Psoas muscle (tissue), 8 donors: ENCODE data around the gene OXA1L. TPM values are rescaled to one million over a fixed set of nuclear protein-coding genes. Genes with fewer than 3 reads are reported as not detected.

Source experiments
- ATAC-seq, 4 donors: fragments of 200-7000 bp; cut with Tn5 transposase; one replicate each; pipeline ENCODE4 v1.9.1; 2020; ENCODE audit warnings: moderate library complexity in 3 of 4, mild to moderate bottlenecking in 2 of 4
- DNase-seq, 2 donors: peaks; one replicate each; pipeline ENCODE4 v3.0.0-alpha.2; 2020
- H3K27ac ChIP-seq: fragments of 200-600 bp; one replicate; pipeline ENCODE4 v1.8.0; 2022
- H3K27me3 ChIP-seq, 3 donors: fragments of 200-600 bp in 1 of 3; one replicate each; pipeline versions ENCODE4 v1.6.1 to v1.8.0; 2013 to 2022; ENCODE audit warnings: low read length in 2 of 3, mild to moderate bottlenecking in 2 of 3, moderate library complexity in 1 of 3; ENCODE audit not compliant: insufficient read depth in 3 of 3
- H3K36me3 ChIP-seq, 2 donors: fragments of 200-600 bp in 1 of 2; one replicate each; pipeline versions ENCODE4 v1.6.1 to v1.8.0; 2013 to 2022; ENCODE audit warnings: low read depth in 1 of 2, mild to moderate bottlenecking in 1 of 2, moderate library complexity in 1 of 2; ENCODE audit not compliant: insufficient read depth in 1 of 2
- H3K4me1 ChIP-seq: fragments of 200-600 bp; one replicate; pipeline ENCODE4 v1.8.0; 2022
- H3K4me3 ChIP-seq: fragments of 200-600 bp; one replicate; pipeline ENCODE4 v1.8.0; 2022; ENCODE audit warnings: mild to moderate bottlenecking
- H3K9me3 ChIP-seq: fragments of 200-600 bp; one replicate; pipeline ENCODE4 v1.8.0; 2022
- CTCF ChIP-seq: fragments of 200-600 bp; IDR thresholded peaks from one replicate; pipeline ENCODE4 v1.8.0; 2022; ENCODE audit warnings: antibody characterized with exemption
- WGBS, 3 donors: extraction: QIAGEN DNeasy Blood & Tissue Kit; methylation state at CpG; one replicate each; pipeline versions ENCODE4 v1.1.6 to v1.1.7; 2013; 5-methylcytosine and 5-hydroxymethylcytosine counted together
- intact Hi-C, 2 donors: fragments of 100-400 bp; cut with DNase I; formaldehyde crosslinking; loops; one replicate each; pipeline versions ENCODE4 v1.11.0 to v1.14.2; 2022
- polyA plus RNA-seq, 3 donors: library from polyadenylated mRNA; stranded (reverse); fragments of 200-250 nt; gene quantifications; one replicate each; pipeline ENCODE4 v1.2.3, GENCODE V29; 2013
- total RNA-seq, 4 donors: library from RNA; stranded (reverse); fragmentation: NEBNext Ultra II Directional in 2 of 4; extraction: Animal tissue kit (Norgen Biotek cat#: 25700) in 2 of 4; gene quantifications; one replicate each; pipeline versions ENCODE4 v1.2.1 to v1.2.4, GENCODE V29; 2021 to 2023
- donor health status: healthy with polysubstance abuse.
- donor health status: DM: no; HTN: no; CAD: no; lungs with moderate emphysema.
- donor health status: Bipolar disorder and iron deficiency.
- donor health status: healthy.
- donor health status: DM: yes; HTN: yes; CAD: no.
- donor health status: DM: no; HTN: no; CAD: no.
- donor health status: DM: no; HTN: no; CAD: no.
- donor health status: DM: yes; HTN: yes; CAD: no.

Gene OXA1L
- total and polyA plus RNA-seq, 7 donors, result 90.7 to 168 (median 137) TPM

- Histone ChIP-seq H3K36me3 (no peaks in the 10 kb centered on the region), H3K4me1 (no peaks in the 10 kb centered on the region), H3K9me3 (no peaks in the 10 kb centered on the region), H3K4me3 (no peak overlapping the region), H3K27ac (no peak overlapping the region), H3K27me3 (peaks cover 0 to 2% (median 0%) of the 10 kb centered on the region in 3 donors)
- DNase-seq (no peak), ATAC-seq (no peak)
- intact Hi-C loops, result no loop called here
- no peak for TF ChIP-seq CTCF
- 87 to 94% (median 92%) methylated on average over 5 of the region's 5 CpGs for WGBS, 3 donors
Measured at GRCh38 chr14:22808388-22809209, 42.1 kb downstream of the OXA1L start.

- 53 to 58% (median 56%) methylated on average over 2 of the region's 2 CpGs for WGBS, 3 donors
- Histone ChIP-seq H3K27ac (no peak overlapping the region), H3K36me3 (no peaks in the 10 kb centered on the region), H3K4me1 (no peaks in the 10 kb centered on the region), H3K4me3 (no peak overlapping the region), H3K27me3 (peaks cover 0 to 2% (median 0%) of the 10 kb centered on the region in 3 donors), H3K9me3 (no peaks in the 10 kb centered on the region)
- intact Hi-C loops, result loop anchor here in 1 of 2 donors (10.0 kb wide), 1 partner anchor 427 kb away; no protein-coding TSS in a partner anchor
- TF ChIP-seq CTCF, result no peak
- DNase-seq, result no peak
- no peak for ATAC-seq
Measured at GRCh38 chr14:22811722-22812121, 45.2 kb downstream of the OXA1L start.

GRCh38 chr14:22812744-22813143, 46.3 kb downstream of the OXA1L start:
- no peak for ATAC-seq
- WGBS, 3 donors, result 84 to 87% (median 87%) methylated on average over 4 of the region's 4 CpGs
- TF ChIP-seq CTCF, result no peak
- no peaks in the 10 kb centered on the region for H3K4me1 ChIP-seq
- no peak for DNase-seq
- H3K27ac ChIP-seq, result no peak overlapping the region
- intact Hi-C loops, result loop anchor here in 1 of 2 donors (10.0 kb wide), 1 partner anchor 428 kb away; no protein-coding TSS in a partner anchor
- H3K27me3 ChIP-seq, result peaks cover 0 to 2% (median 0%) of the 10 kb centered on the region in 3 donors
- no peaks in the 10 kb centered on the region for H3K9me3 ChIP-seq
- no peaks in the 10 kb centered on the region for H3K36me3 ChIP-seq
- no peak overlapping the region for H3K4me3 ChIP-seq

- Histone ChIP-seq H3K27ac (no peak overlapping the region), H3K36me3 (no peaks in the 10 kb centered on the region), H3K27me3 (peaks cover 0 to 2% (median 0%) of the 10 kb centered on the region in 3 donors), H3K9me3 (no peaks in the 10 kb centered on the region), H3K4me1 (no peaks in the 10 kb centered on the region), H3K4me3 (no peak overlapping the region)
- no peak for TF ChIP-seq CTCF
- DNase-seq (no peak), ATAC-seq (no peak)
- intact Hi-C loops, result loop anchor here in 1 of 2 donors (10.0 kb wide), 1 partner anchor 428 kb away; no protein-coding TSS in a partner anchor
- 88 to 91% (median 90%) methylated on average over 9 of the region's 9 CpGs for WGBS, 3 donors
Measured at GRCh38 chr14:22813145-22813544, 46.7 kb downstream of the OXA1L start.
